ENCODE results near the gene MARCO.

Gene MARCO

GRCh38 chr2:119019521-119019920 lies 77.5 kb downstream of the MARCO start:
- TF ChIP-seq CTCF (IDR thresholded peaks at IDR 0.05; ENCODE audit: insufficient read depth, low read length, poor library complexity, severe bottlenecking), result no peak
- no peaks in the 10 kb centered on the region for H3K36me3 ChIP-seq (ENCODE audit: control insufficient read depth, insufficient read depth, low read length)
- 0 out of 2 replicates have a peak, but pooled peaks cover 2% of the 10 kb centered on the region for H3K27me3 ChIP-seq (replicated peaks; ENCODE audit: control insufficient read depth, insufficient read depth, low read length)
- no peak for DNase-seq (ENCODE audit: extremely low read depth, insufficient read length)
- H3K4me3 ChIP-seq (replicated peaks; ENCODE audit: low read depth, low read length), result no peak overlapping the region

DNA sequence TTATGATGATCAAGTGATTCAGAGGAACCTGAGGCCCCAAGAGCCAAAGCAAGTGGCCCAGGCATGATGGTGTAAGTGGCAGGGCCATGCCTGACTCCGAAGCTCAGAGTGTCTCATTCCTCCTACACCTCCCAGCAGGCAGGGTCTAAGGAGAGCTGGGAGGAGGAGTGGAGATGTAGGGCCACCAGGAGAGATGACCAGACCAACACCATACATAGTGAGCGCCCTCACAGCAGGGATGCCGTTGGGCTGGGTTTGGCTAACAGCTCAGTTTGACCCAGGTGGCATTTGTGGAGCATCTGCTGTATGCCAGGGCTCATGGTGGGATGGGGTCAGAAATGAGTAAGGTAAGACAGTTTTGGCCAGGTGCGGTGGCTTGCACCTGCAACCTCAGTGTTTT lies 80.7 kb downstream of the MARCO start:
- Histone ChIP-seq H3K27me3 (replicated peaks; ENCODE audit: control insufficient read depth, insufficient read depth, low read length) (0 out of 2 replicates have a peak, but pooled peaks cover 2% of the 10 kb centered on the region), H3K36me3 (ENCODE audit: control insufficient read depth, insufficient read depth, low read length) (no peaks in the 10 kb centered on the region), H3K4me3 (replicated peaks; ENCODE audit: low read depth, low read length) (no peak overlapping the region)
- no peak for DNase-seq (ENCODE audit: extremely low read depth, insufficient read length)
- no peak for TF ChIP-seq CTCF (IDR thresholded peaks at IDR 0.05; ENCODE audit: insufficient read depth, low read length, poor library complexity, severe bottlenecking)

DNA sequence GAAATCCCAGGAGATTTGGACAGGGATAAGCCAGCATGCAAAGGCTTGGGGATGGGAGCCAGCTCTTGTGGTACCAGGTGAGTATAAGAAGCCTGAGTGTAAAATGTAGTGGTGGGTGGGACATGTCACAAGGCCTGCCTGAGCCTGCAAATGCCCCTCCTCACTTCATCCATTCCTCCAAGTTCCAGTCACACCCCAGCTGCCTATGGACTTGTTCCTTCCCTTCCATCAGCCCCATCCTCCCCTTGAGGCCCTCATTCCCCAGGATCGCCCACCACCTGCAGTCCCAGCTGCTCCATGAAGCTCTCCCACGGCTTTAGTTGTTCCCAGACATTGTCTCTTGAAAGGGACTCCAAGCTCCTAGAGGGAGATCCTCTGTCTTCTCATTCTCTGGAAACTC lies 81.5 kb downstream of the MARCO start:
- Histone ChIP-seq H3K36me3 (ENCODE audit: control insufficient read depth, insufficient read depth, low read length) (no peaks in the 10 kb centered on the region), H3K27me3 (replicated peaks; ENCODE audit: control insufficient read depth, insufficient read depth, low read length) (0 out of 2 replicates have a peak, but pooled peaks cover 2% of the 10 kb centered on the region), H3K4me3 (replicated peaks; ENCODE audit: low read depth, low read length) (no peak overlapping the region)
- DNase-seq (ENCODE audit: extremely low read depth, insufficient read length), result no peak
- no peak for TF ChIP-seq CTCF (IDR thresholded peaks at IDR 0.05; ENCODE audit: insufficient read depth, low read length, poor library complexity, severe bottlenecking)

- no peaks in the 10 kb centered on the region for H3K36me3 ChIP-seq (ENCODE audit: control insufficient read depth, insufficient read depth, low read length)
- H3K4me3 ChIP-seq (replicated peaks; ENCODE audit: low read depth, low read length), result no peak overlapping the region
- no peak for TF ChIP-seq CTCF (IDR thresholded peaks at IDR 0.05; ENCODE audit: insufficient read depth, low read length, poor library complexity, severe bottlenecking)
- H3K27me3 ChIP-seq (replicated peaks; ENCODE audit: control insufficient read depth, insufficient read depth, low read length), result 0 out of 2 replicates have a peak, but pooled peaks cover 2% of the 10 kb centered on the region
- DNase-seq (ENCODE audit: extremely low read depth, insufficient read length), result no peak
These were observed 82.2 kb downstream of the MARCO start for GRCh38 chr2:119024152-119024551.

- no peak for TF ChIP-seq CTCF (IDR thresholded peaks at IDR 0.05; ENCODE audit: insufficient read depth, low read length, poor library complexity, severe bottlenecking)
- H3K27me3 ChIP-seq (replicated peaks; ENCODE audit: control insufficient read depth, insufficient read depth, low read length), result 0 out of 2 replicates have a peak, but pooled peaks cover 2% of the 10 kb centered on the region
- no peak for DNase-seq (ENCODE audit: extremely low read depth, insufficient read length)
- H3K4me3 ChIP-seq (replicated peaks; ENCODE audit: low read depth, low read length), result no peak overlapping the region
- H3K36me3 ChIP-seq (ENCODE audit: control insufficient read depth, insufficient read depth, low read length), result no peaks in the 10 kb centered on the region
These were observed 82.6 kb downstream of the MARCO start for GRCh38 chr2:119024568-119024967.

DNA sequence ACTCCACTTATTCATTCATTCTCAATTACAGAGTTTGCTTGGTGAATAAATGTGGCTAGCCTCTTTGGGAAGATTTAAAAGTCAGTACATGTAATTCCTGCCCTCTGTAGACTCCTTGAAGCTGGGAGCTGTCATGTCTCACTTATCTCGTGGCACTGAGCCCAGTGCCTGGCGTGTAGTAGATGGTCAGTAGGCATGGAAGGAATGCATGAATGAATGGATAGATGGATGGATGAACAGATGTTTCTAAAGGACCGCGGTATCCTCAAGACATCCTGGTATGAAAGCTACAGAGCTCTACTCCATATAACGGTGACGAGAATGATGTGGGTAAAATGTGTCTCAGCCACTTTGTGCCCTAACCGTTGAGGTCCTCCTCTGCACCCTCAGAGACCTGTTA lies 83.0 kb downstream of the MARCO start:
- no peak overlapping the region for H3K4me3 ChIP-seq (replicated peaks; ENCODE audit: low read depth, low read length)
- TF ChIP-seq CTCF (IDR thresholded peaks at IDR 0.05; ENCODE audit: insufficient read depth, low read length, poor library complexity, severe bottlenecking), result no peak
- 0 out of 2 replicates have a peak, but pooled peaks cover 2% of the 10 kb centered on the region for H3K27me3 ChIP-seq (replicated peaks; ENCODE audit: control insufficient read depth, insufficient read depth, low read length)
- H3K36me3 ChIP-seq (ENCODE audit: control insufficient read depth, insufficient read depth, low read length), result no peaks in the 10 kb centered on the region
- DNase-seq (ENCODE audit: extremely low read depth, insufficient read length), result no peak

Data from GM06990 (cell line).